ENCODE measurements around the gene SLC35F3. TPM values are rescaled to one million over a fixed set of nuclear protein-coding genes. Genes with fewer than 3 reads are reported as not detected.

The SLC35F3 gene
- total RNA-seq, 2 experiments from 2014 or later: 0.08 TPM; not detected in 1

DNA sequence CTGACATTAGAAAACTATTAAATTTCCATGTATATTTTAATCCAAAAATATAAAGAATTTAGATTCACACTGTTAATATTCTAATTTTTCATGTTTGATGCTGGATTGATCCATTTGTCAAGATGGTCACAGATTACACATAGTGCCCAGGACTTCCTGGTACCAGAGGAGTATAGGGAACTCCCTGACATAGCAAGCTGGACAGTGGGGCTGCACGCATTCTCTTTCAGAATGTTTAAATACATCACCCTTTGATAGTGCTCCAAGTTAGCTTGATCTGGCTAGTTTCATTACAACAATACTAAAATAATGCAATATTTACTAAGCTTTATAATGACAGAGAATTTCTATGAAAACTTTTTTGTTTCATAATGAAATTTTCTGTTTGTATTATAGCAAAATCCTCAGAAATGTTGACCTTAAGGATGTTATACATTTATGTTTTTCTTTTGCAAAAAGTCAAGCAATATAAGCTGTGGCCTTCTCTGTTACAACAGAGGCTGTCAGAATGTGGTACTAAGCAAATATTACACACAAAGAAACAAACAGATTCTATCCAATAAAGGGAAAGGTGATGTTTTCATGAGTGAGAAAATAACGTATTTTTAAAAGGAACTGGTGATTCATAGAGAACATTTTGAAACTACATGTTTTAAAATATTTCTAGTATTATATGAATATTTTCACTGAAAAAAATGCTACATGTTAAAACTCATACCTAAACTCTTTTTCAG is 84.7 kb downstream of the SLC35F3 start:
- TF ChIP-seq, protein P1, sequence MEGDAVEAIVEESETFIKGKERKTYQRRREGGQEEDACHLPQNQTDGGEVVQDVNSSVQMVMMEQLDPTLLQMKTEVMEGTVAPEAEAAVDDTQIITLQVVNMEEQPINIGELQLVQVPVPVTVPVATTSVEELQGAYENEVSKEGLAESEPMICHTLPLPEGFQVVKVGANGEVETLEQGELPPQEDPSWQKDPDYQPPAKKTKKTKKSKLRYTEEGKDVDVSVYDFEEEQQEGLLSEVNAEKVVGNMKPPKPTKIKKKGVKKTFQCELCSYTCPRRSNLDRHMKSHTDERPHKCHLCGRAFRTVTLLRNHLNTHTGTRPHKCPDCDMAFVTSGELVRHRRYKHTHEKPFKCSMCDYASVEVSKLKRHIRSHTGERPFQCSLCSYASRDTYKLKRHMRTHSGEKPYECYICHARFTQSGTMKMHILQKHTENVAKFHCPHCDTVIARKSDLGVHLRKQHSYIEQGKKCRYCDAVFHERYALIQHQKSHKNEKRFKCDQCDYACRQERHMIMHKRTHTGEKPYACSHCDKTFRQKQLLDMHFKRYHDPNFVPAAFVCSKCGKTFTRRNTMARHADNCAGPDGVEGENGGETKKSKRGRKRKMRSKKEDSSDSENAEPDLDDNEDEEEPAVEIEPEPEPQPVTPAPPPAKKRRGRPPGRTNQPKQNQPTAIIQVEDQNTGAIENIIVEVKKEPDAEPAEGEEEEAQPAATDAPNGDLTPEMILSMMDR (IDR thresholded peaks at IDR 0.05): no peak
- no peaks in the 10 kb centered on the region for H3K36me3 Mint-ChIP-seq (ENCODE audit: low read depth)
- no peak overlapping the region for H3K4me3 Mint-ChIP-seq
- CTCF ChIA-PET: interaction anchor here (0.6 kb wide), 1 partner anchor 87 kb away, joined by 3 read pairs; no protein-coding TSS in a partner anchor
- H3K9me3 ChIP-seq (ENCODE audit: control insufficient read depth in 1 of 2, insufficient read depth in 1 of 2, low read length in 2 of 2): no peaks in the 10 kb centered on the region
- DNase-seq (no peak), ATAC-seq (ENCODE audit: poor library complexity) (no peak)
- H3K27me3 Mint-ChIP-seq: peaks cover 35% of the 10 kb centered on the region
- H3K4me1 Mint-ChIP-seq (ENCODE audit: low read depth): no peaks in the 10 kb centered on the region
- no peak overlapping the region for H3K4me3 ChIP-seq (ENCODE audit: low read length)
- no peaks in the 10 kb centered on the region for H3K9me3 Mint-ChIP-seq
- no peaks in the 10 kb centered on the region for H3K36me3 ChIP-seq (ENCODE audit: insufficient read depth, low read length)
- no peaks in the 10 kb centered on the region for H3K4me1 ChIP-seq (ENCODE audit: insufficient read depth, low read length)
- no peak overlapping the region for H3K27ac ChIP-seq (ENCODE audit: low read depth in 1 of 2, low read length in 2 of 2)
- no peaks in the 10 kb centered on the region for H3K27me3 ChIP-seq (ENCODE audit: control insufficient read depth in 1 of 2, insufficient read depth in 2 of 2, low read length in 2 of 2)
- intact Hi-C loops (cut with DNase I, micrococcal nuclease): no loop called here
- H3K27ac Mint-ChIP-seq: no peak overlapping the region
- POLR2A ChIA-PET: no interaction called here

DNA sequence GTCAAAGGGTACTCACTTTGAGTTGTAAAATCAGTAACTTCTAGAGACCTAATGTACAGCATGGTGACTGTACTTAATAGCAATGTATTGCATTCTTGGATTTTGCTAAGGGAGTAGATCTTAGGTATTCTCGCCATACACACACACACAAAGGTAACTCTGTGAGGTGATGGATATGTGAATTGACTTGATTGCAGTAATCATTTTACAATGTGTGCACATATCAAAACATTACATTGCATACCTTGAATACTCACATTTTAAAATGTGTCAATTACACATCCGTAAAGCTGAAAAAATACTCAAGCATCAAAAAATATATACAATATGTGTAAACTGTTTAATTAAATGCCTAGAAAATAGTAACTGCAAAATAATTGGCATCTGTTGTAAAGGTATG is 86.0 kb downstream of the SLC35F3 start:
- Mint-ChIP-seq H3K9me3 (no peaks in the 10 kb centered on the region), H3K27me3 (peaks cover 41% of the 10 kb centered on the region), H3K4me3 (no peak overlapping the region), H3K4me1 (ENCODE audit: low read depth) (no peaks in the 10 kb centered on the region), H3K36me3 (ENCODE audit: low read depth) (no peaks in the 10 kb centered on the region), H3K27ac (no peak overlapping the region)
- Histone ChIP-seq H3K27ac (ENCODE audit: low read depth in 1 of 2, low read length in 2 of 2) (no peak overlapping the region), H3K36me3 (ENCODE audit: insufficient read depth, low read length) (no peaks in the 10 kb centered on the region), H3K4me3 (ENCODE audit: low read length) (no peak overlapping the region), H3K9me3 (ENCODE audit: control insufficient read depth in 1 of 2, insufficient read depth in 1 of 2, low read length in 2 of 2) (no peaks in the 10 kb centered on the region), H3K4me1 (ENCODE audit: insufficient read depth, low read length) (no peaks in the 10 kb centered on the region), H3K27me3 (ENCODE audit: control insufficient read depth in 1 of 2, insufficient read depth in 2 of 2, low read length in 2 of 2) (peaks cover 0 to 3% of the 10 kb centered on the region in 2 experiments)
- TF ChIP-seq, protein P1 (IDR thresholded peaks at IDR 0.05): no peak
- ChIA-PET CTCF (no interaction called here), POLR2A (no interaction called here)
- DNase-seq (no peak), ATAC-seq (ENCODE audit: poor library complexity) (no peak)
- intact Hi-C loops (cut with DNase I, micrococcal nuclease): no loop called here

DNA sequence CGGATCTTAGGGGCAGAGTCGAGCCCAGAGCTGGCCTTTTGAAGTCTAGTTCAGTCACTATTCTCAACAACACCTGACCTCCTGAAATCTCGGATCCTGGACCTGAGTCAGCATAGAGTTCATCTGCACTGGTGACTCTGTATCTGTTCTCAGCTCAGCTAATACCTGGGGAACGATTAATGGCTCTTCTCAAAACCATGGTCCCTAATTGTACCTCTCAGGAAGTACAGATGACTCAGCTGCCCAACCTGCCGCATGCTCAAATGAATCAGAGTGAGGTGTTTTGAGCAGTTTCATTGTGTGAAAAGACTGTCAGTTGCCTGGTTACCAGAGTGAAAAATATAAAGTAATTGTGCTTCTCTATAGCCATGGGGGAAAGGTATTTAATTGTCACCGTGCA is 89.2 kb downstream of the SLC35F3 start:
- Histone ChIP-seq H3K4me1 (ENCODE audit: insufficient read depth, low read length) (no peaks in the 10 kb centered on the region), H3K4me3 (ENCODE audit: low read length) (no peak overlapping the region), H3K9me3 (ENCODE audit: control insufficient read depth in 1 of 2, insufficient read depth in 1 of 2, low read length in 2 of 2) (no peaks in the 10 kb centered on the region), H3K27me3 (ENCODE audit: control insufficient read depth in 1 of 2, insufficient read depth in 2 of 2, low read length in 2 of 2) (peaks cover 3 to 4% of the 10 kb centered on the region in 2 experiments), H3K36me3 (ENCODE audit: insufficient read depth, low read length) (no peaks in the 10 kb centered on the region), H3K27ac (ENCODE audit: low read depth in 1 of 2, low read length in 2 of 2) (no peak overlapping the region)
- Mint-ChIP-seq H3K27ac (no peak overlapping the region), H3K36me3 (ENCODE audit: low read depth) (no peaks in the 10 kb centered on the region), H3K4me3 (no peak overlapping the region), H3K9me3 (no peaks in the 10 kb centered on the region), H3K27me3 (peaks cover 28% of the 10 kb centered on the region), H3K4me1 (ENCODE audit: low read depth) (no peaks in the 10 kb centered on the region)
- TF ChIP-seq, protein P1 (IDR thresholded peaks at IDR 0.05): no peak
- DNase-seq (no peak), ATAC-seq (ENCODE audit: poor library complexity) (no peak)
- intact Hi-C loops (cut with DNase I, micrococcal nuclease): no loop called here
- CTCF ChIA-PET: no interaction called here
- POLR2A ChIA-PET: no interaction called here

All from CD4-positive, alpha-beta T cell (primary cell).